ENCODE measurements around the gene ORMDL1. TPM values are rescaled to one million over a fixed set of nuclear protein-coding genes. Genes with fewer than 3 reads are reported as not detected.
A peak's percentile ranks its signal among the peaks of the same experiment; 100 is the strongest.
"Not testable (repeated sequence)": the region's sequence is repeated elsewhere in the genome, so short reads cannot be mapped to it uniquely, and the experiment has no call there.

ORMDL1 gene
- total RNA-seq, 1 donor from 2014 or later: 27.7 TPM

- no peaks in the 10 kb centered on the region for H3K27me3 ChIP-seq (ENCODE audit: low read depth)
- intact Hi-C loops (cut with micrococcal nuclease): no loop called here
- TF ChIP-seq CTCF (IDR thresholded peaks at IDR 0.05; ENCODE audit: borderline replicate concordance): no peak
- peaks cover 19% of the 10 kb centered on the region for H3K36me3 ChIP-seq
- peak overlapping the region; percentile 86 for H3K4me3 ChIP-seq
- H3K27ac ChIP-seq (replicated peaks): no peak overlapping the region
- peaks cover 30% of the 10 kb centered on the region for H3K4me1 ChIP-seq
- no peaks in the 10 kb centered on the region for H3K9me3 ChIP-seq (replicated peaks)
- no peak for DNase-seq
Observed at GRCh38 chr2:189763908-189764661, 20.1 kb downstream of the ORMDL1 start.

GRCh38 chr2:189762551-189763298, 21.4 kb downstream of the ORMDL1 start, which contains the start of gene OSGEPL1:
Gene OSGEPL1 (minus strand): TSS chr2:189762792. CDS start chr2:189761640, 1,152 bp downstream.
- Histone ChIP-seq H3K4me1 (peaks cover 30% of the 10 kb centered on the region), H3K9me3 (replicated peaks) (no peaks in the 10 kb centered on the region), H3K27ac (replicated peaks) (peak within 1 kb of the TSS; percentile 94), H3K4me3 (peak within 1 kb of the TSS; percentile 86), H3K36me3 (peaks cover 20% of the 10 kb centered on the region), H3K27me3 (ENCODE audit: low read depth) (no peaks in the 10 kb centered on the region)
- TF ChIP-seq CTCF (IDR thresholded peaks at IDR 0.05; ENCODE audit: borderline replicate concordance): peak; percentile 58
- intact Hi-C loops (cut with micrococcal nuclease): no loop called here
- DNase-seq: peak; percentile 93

GRCh38 chr2:189762229-189762550, 21.9 kb downstream of the ORMDL1 start:
- no peaks in the 10 kb centered on the region for H3K9me3 ChIP-seq (replicated peaks)
- H3K4me1 ChIP-seq: peaks cover 30% of the 10 kb centered on the region
- peak overlapping the region; percentile 94 for H3K27ac ChIP-seq (replicated peaks)
- peak overlapping the region; percentile 86 for H3K4me3 ChIP-seq
- no peak for DNase-seq
- intact Hi-C loops (cut with micrococcal nuclease): no loop called here
- H3K36me3 ChIP-seq: peaks cover 18% of the 10 kb centered on the region
- no peaks in the 10 kb centered on the region for H3K27me3 ChIP-seq (ENCODE audit: low read depth)
- TF ChIP-seq CTCF (IDR thresholded peaks at IDR 0.05; ENCODE audit: borderline replicate concordance): no peak

- intact Hi-C loops (cut with micrococcal nuclease); H3K4me3 ChIP-seq; DNase-seq; H3K9me3 ChIP-seq (replicated peaks); H3K27me3 ChIP-seq (ENCODE audit: low read depth); H3K27ac ChIP-seq (replicated peaks): not testable (repeated sequence)
- Histone ChIP-seq H3K36me3 (peaks cover 16% of the 10 kb centered on the region), H3K4me1 (peaks cover 36% of the 10 kb centered on the region)
Observed at GRCh38 chr2:189760154-189760553, 24.0 kb downstream of the ORMDL1 start.

- TF ChIP-seq CTCF (IDR thresholded peaks at IDR 0.05; ENCODE audit: borderline replicate concordance): no peak
- Histone ChIP-seq H3K27me3 (ENCODE audit: low read depth) (no peaks in the 10 kb centered on the region), H3K9me3 (replicated peaks) (no peaks in the 10 kb centered on the region), H3K4me1 (peaks cover 12% of the 10 kb centered on the region), H3K36me3 (peaks cover 48% of the 10 kb centered on the region), H3K27ac (replicated peaks) (no peak overlapping the region), H3K4me3 (no peak overlapping the region)
- no peak for DNase-seq
- intact Hi-C loops (cut with micrococcal nuclease): no loop called here
Observed at GRCh38 chr2:189756311-189756952, 27.7 kb downstream of the ORMDL1 start.
